GM12878 (cell line): ENCODE results near the gene ADAMTS16. TPM values are rescaled to one million over a fixed set of nuclear protein-coding genes. Genes with fewer than 3 reads are reported as not detected.

ENCODE experiments used
- ATAC-seq: fragments of 200-7000 bp; cut with Tn5 transposase; 3 replicates; pipeline ENCODE4 v1.9.1; 2020; ENCODE audit warnings: mild to moderate bottlenecking, moderate library complexity
- BruUV-seq: library from RNA; stranded (reverse); fragments of 400-500 nt; replicated peaks from 2 replicates; lab custom pipeline; 2021; lab: Mats Ljungman, UMichigan
- CTCF ChIA-PET: fragments of 300-600 bp; sonication (Branson Sonifier 250); formaldehyde crosslinking; extraction: SDS; loops from one replicate; lab custom pipeline; 2021; ENCODE audit warnings: inconsistent platforms; lab: Yijun Ruan, JAX
- POLR2A ChIA-PET: fragments of 350-600 bp; formaldehyde crosslinking; extraction: SDS; loops from one replicate; lab custom pipeline; 2021; ENCODE audit warnings: inconsistent platforms; lab: Charles Lee
- RAD21 ChIA-PET: fragments of 300-600 bp; sonication (Branson Sonifier 250); formaldehyde crosslinking; loops from one replicate; lab custom pipeline; 2023; ENCODE audit warnings: antibody characterized with exemption; ENCODE audit not compliant: unreplicated experiment; lab: Charles Lee
- SMC1A ChIA-PET: fragments of 300-600 bp; sonication (Branson Sonifier 250); formaldehyde crosslinking; loops from one replicate; lab custom pipeline; 2023; ENCODE audit not compliant: unreplicated experiment, uncharacterized antibody; lab: Charles Lee
- DNase-seq: peaks from one replicate; pipeline ENCODE4 v3.0.0-alpha.2; 2011; ENCODE audit warnings: low read depth, low spot score
- FAIRE-seq: peaks from 3 replicates; lab custom pipeline; 2011; peaks lifted over from hg19 to GRCh38; lab: Jason Lieb, UNC
- H2AFZ ChIP-seq: 2 replicates; pipeline ENCODE4 v1.6.0; 2011; ENCODE audit warnings: low read depth, low read length, control low read depth; ENCODE audit not compliant: control insufficient read depth
- H3K27ac ChIP-seq: 2 replicates; pipeline ENCODE4 v1.5.1; 2011; ENCODE audit warnings: control low read depth; ENCODE audit not compliant: control insufficient read depth, insufficient read depth
- H3K27me3 ChIP-seq, 2 experiments: replicated peaks in 1 of 2; 2 replicates each; pipeline versions ENCODE4 v1.6.0 to v1.6.1; 2011; ENCODE audit warnings: low read length in 1 of 2; ENCODE audit not compliant: control insufficient read depth in 2 of 2, insufficient read depth in 2 of 2
- H3K36me3 ChIP-seq, 2 experiments: 2 replicates each; pipeline ENCODE4 v1.5.1; 2011; ENCODE audit warnings: low read length in 1 of 2; ENCODE audit not compliant: control insufficient read depth in 2 of 2, insufficient read depth in 2 of 2
- H3K4me1 ChIP-seq: 2 replicates; pipeline ENCODE4 v1.6.1; 2011; ENCODE audit warnings: mild to moderate bottlenecking, low read length, moderate library complexity, mixed read lengths; ENCODE audit not compliant: control insufficient read depth, insufficient read depth
- H3K4me2 ChIP-seq: 2 replicates; pipeline ENCODE4 v1.6.0; 2011; ENCODE audit warnings: control low read depth; ENCODE audit not compliant: control insufficient read depth, insufficient read depth
- H3K4me3 ChIP-seq: fragments of 200-600 bp; sonication (generic); 2 replicates; pipeline ENCODE4 v1.5.1; 2016
- H3K79me2 ChIP-seq: 2 replicates; pipeline ENCODE4 v1.6.0; 2011; ENCODE audit warnings: low read length; ENCODE audit not compliant: control insufficient read depth, insufficient read depth
- H3K9ac ChIP-seq: 2 replicates; pipeline ENCODE4 v1.8.0; 2011; ENCODE audit warnings: low read length, control low read depth, mixed read lengths; ENCODE audit not compliant: control insufficient read depth, insufficient read depth
- H3K9me3 ChIP-seq: replicated peaks from 3 replicates; pipeline ENCODE4 v1.5.1; 2011; ENCODE audit warnings: mild to moderate bottlenecking, low read length; ENCODE audit not compliant: control insufficient read depth, insufficient read depth
- H4K20me1 ChIP-seq: 2 replicates; pipeline ENCODE4 v1.6.0; 2011; ENCODE audit not compliant: control insufficient read depth, insufficient read depth
- ASH2L ChIP-seq: fragments of 300-600, 200-600 bp; sonication (generic); IDR thresholded peaks from 2 replicates; pipeline ENCODE4 v1.6.1; 2017; ENCODE audit warnings: low read depth, mild to moderate bottlenecking, borderline replicate concordance
- ATF7 ChIP-seq: fragments of 450-650 bp; IDR thresholded peaks from 2 replicates; pipeline ENCODE4 v1.6.1; 2016; ENCODE audit warnings: low read depth, mild to moderate bottlenecking
- BACH1 ChIP-seq: fragments of 450-650 bp; IDR thresholded peaks from 2 replicates; pipeline ENCODE4 v1.6.1; 2017; ENCODE audit warnings: mild to moderate bottlenecking, borderline replicate concordance
- CHD4 ChIP-seq: fragments of 200-600 bp; sonication (generic); IDR thresholded peaks from 2 replicates; pipeline ENCODE4 v1.6.1; 2016; ENCODE audit warnings: mild to moderate bottlenecking
- ESRRA ChIP-seq: IDR thresholded peaks from 2 replicates; pipeline ENCODE4 v1.6.1; 2012; ENCODE audit warnings: mild to moderate bottlenecking, low read length, improper control_type of control experiment
- NR2F1 ChIP-seq: fragments of 450-650 bp; conservative IDR thresholded peaks from 2 replicates; pipeline ENCODE4 v1.6.1; 2017; ENCODE audit warnings: mild to moderate bottlenecking
- PBX3 ChIP-seq: IDR thresholded peaks from 2 replicates; pipeline ENCODE4 v1.6.1; 2011; ENCODE audit warnings: mild to moderate bottlenecking, low read depth, low read length, moderate library complexity; ENCODE audit not compliant: insufficient replicate concordance
- RFX5 ChIP-seq: IDR thresholded peaks from 2 replicates; pipeline ENCODE4 v1.6.1; 2011; ENCODE audit warnings: low read depth, low read length, improper control_type of control experiment
- SMAD5 ChIP-seq: IDR thresholded peaks from 2 replicates; pipeline ENCODE4 v1.6.1; 2016; ENCODE audit warnings: antibody characterized with exemption, low read depth
- TCF7 ChIP-seq: IDR thresholded peaks from 2 replicates; pipeline ENCODE4 v1.6.1; 2014; ENCODE audit warnings: antibody characterized with exemption, borderline replicate concordance
- ZBTB40 ChIP-seq: fragments of 450-650 bp; IDR thresholded peaks from 2 replicates; pipeline ENCODE4 v1.6.1; 2016; ENCODE audit warnings: mild to moderate bottlenecking, moderate library complexity, borderline replicate concordance
- ZNF384 ChIP-seq: IDR thresholded peaks from 2 replicates; pipeline ENCODE4 v1.6.1; 2012; ENCODE audit warnings: low read depth, mild to moderate bottlenecking, low read length, improper control_type of control experiment, borderline replicate concordance
- WGBS: methylation state at CpG from one replicate; pipeline ENCODE4 v1.1.6; 2016; ENCODE audit warnings: low lambda C conversion rate; ENCODE audit not compliant: insufficient replicate concordance, insufficient coverage; ENCODE audit errors: missing lambda C conversion rate; 5-methylcytosine and 5-hydroxymethylcytosine counted together
- in situ Hi-C: fragments of 300-500 bp; cut with MboI; formaldehyde crosslinking; loops from 9 replicates; pipeline ENCODE4 v1.14.3; 2018; ENCODE audit warnings: mixed read lengths
- intact Hi-C: fragments of 100-400 bp; cut with micrococcal nuclease; formaldehyde crosslinking; loops from one replicate; pipeline ENCODE4 v1.14.2; 2022; ENCODE audit not compliant: unreplicated experiment
- polyA plus RNA-seq, 11 experiments: library from polyadenylated mRNA; depleted of rRNA in 4 of 11; unstranded in 6 of 11; stranded (reverse) in 5 of 11; fragments of >200 nt; fragmentation: Nextera tagmentation in 4 of 11; fragmentation: Illumina TruSeq in 1 of 11; extraction: Ambion mirVana in 4 of 11; extraction: Trizol in 1 of 11; gene quantifications; 1 replicate in 1 of 11; 2 replicates in 10 of 11; pipeline versions ENCODE4 v1.2.1 to v1.2.3, GENCODE V29; 2011 to 2016; ENCODE audit warnings: inconsistent platforms in 2 of 11, missing spikeins in 2 of 11, low read depth in 1 of 11
- total RNA-seq, 4 experiments: library from RNA; depleted of rRNA in 3 of 4; stranded (reverse); fragments of >200 nt in 3 of 4; fragmentation: Illumina TruSeq in 1 of 4; extraction: Trizol in 1 of 4; gene quantifications; 2 replicates each; pipeline versions ENCODE4 v1.2.1 to v1.2.3, GENCODE V29; 2013 to 2021

ADAMTS16 gene
- total and polyA plus RNA-seq, 10 of the 15 experiments (the other 5 are each of a cell fraction or from before 2014, with no cell fraction given): 0.04 TPM; not detected in 9

GRCh38 chr5:5156471-5157082 is 16.4 kb downstream of the ADAMTS16 start:
- no peaks in the 10 kb centered on the region for H3K79me2 ChIP-seq
- no peak overlapping the region for H2AFZ ChIP-seq
- 26% methylated on average over 3 of the region's 3 CpGs for WGBS
- no peak overlapping the region for H3K9ac ChIP-seq
- no peaks in the 10 kb centered on the region for H3K9me3 ChIP-seq
- ChIA-PET POLR2A (no interaction called here), CTCF (no interaction called here), RAD21 (no interaction called here), SMC1A (no interaction called here)
- FAIRE-seq (no peak), DNase-seq (no peak)
- H3K36me3 ChIP-seq: no peaks in the 10 kb centered on the region
- no peaks in the 10 kb centered on the region for H3K27me3 ChIP-seq
- H3K4me1 ChIP-seq: no peaks in the 10 kb centered on the region
- H3K4me2 ChIP-seq: no peak overlapping the region
- no peak overlapping the region for H3K4me3 ChIP-seq
- no peak overlapping the region for H3K27ac ChIP-seq
- in situ Hi-C loops: no loop called here
- BruUV-seq: no TSS peak
- no peak for TF ChIP-seq NR2F1
- TF ChIP-seq, all 136 proteins: peak for 0
- intact Hi-C loops: no loop called here
- H4K20me1 ChIP-seq: no peaks in the 10 kb centered on the region
- ATAC-seq: no peak

- 81% methylated on average over 1 of the region's 1 CpG for WGBS
- no peak for FAIRE-seq
- RAD21 ChIA-PET: no interaction called here
- no peak for TF ChIP-seq ZBTB40
- no peak for TF ChIP-seq PBX3
- TF ChIP-seq ASH2L: no peak
- TF ChIP-seq ZNF384: no peak
- no peak for TF ChIP-seq ESRRA
- no peak for TF ChIP-seq BACH1
- no peak for TF ChIP-seq SMAD5
- no peak for TF ChIP-seq RFX5
- TF ChIP-seq ATF7: no peak
- no peak for TF ChIP-seq CHD4
- no peak for TF ChIP-seq TCF7
Observed at GRCh38 chr5:5158472-5158895, 18.4 kb downstream of the ADAMTS16 start.

More at GRCh38 chr5:5158472-5158895, 18.4 kb downstream of the ADAMTS16 start:
- no peak overlapping the region for H2AFZ ChIP-seq
- BruUV-seq: no TSS peak
- H3K4me1 ChIP-seq: no peaks in the 10 kb centered on the region
- no peaks in the 10 kb centered on the region for H3K9me3 ChIP-seq
- H3K27ac ChIP-seq: no peak overlapping the region
- SMC1A ChIA-PET: no interaction called here
- H3K27me3 ChIP-seq: no peaks in the 10 kb centered on the region
- intact Hi-C loops (no loop called here), in situ Hi-C loops (no loop called here)
- H4K20me1 ChIP-seq: no peaks in the 10 kb centered on the region
- CTCF ChIA-PET: no interaction called here
- POLR2A ChIA-PET: no interaction called here
- H3K9ac ChIP-seq: no peak overlapping the region
- H3K36me3 ChIP-seq: no peaks in the 10 kb centered on the region
- no peaks in the 10 kb centered on the region for H3K79me2 ChIP-seq
- no peak overlapping the region for H3K4me3 ChIP-seq
- DNase-seq (no peak), ATAC-seq (no peak)
- H3K4me2 ChIP-seq: no peak overlapping the region
